Neural crest cell (in vitro differentiated cells): ENCODE measurements around the gene P2RX5. TPM values are rescaled to one million over a fixed set of nuclear protein-coding genes. Genes with fewer than 3 reads are reported as not detected.
A peak's percentile ranks its signal among the peaks of the same experiment; 100 is the strongest.

Source experiments
- DNase-seq: peaks from one replicate; pipeline ENCODE4 v3.0.0; 2021; ENCODE audit warnings: low read depth, mixed read lengths, low spot score
- H3K27ac Mint-ChIP-seq: one replicate; pipeline ENCODE4 v1.8.0; 2021; ENCODE audit warnings: mild to moderate bottlenecking, mixed read lengths; ENCODE audit not compliant: unreplicated experiment
- H3K27me3 Mint-ChIP-seq: 2 replicates; pipeline ENCODE4 v1.8.0; 2021; ENCODE audit warnings: low read depth, mild to moderate bottlenecking, mixed read lengths
- H3K36me3 Mint-ChIP-seq: 2 replicates; pipeline ENCODE4 v1.8.0; 2021; ENCODE audit warnings: low read depth, mild to moderate bottlenecking, mixed read lengths
- H3K4me1 Mint-ChIP-seq: 2 replicates; pipeline ENCODE4 v1.8.0; 2021; ENCODE audit warnings: mixed read lengths
- H3K4me3 Mint-ChIP-seq: one replicate; pipeline ENCODE4 v1.8.0; 2021; ENCODE audit warnings: mild to moderate bottlenecking, mixed read lengths
- H3K9me3 Mint-ChIP-seq: 2 replicates; pipeline ENCODE4 v1.8.0; 2021; ENCODE audit warnings: mixed read lengths
- CTCF ChIP-seq: fragments of 200-600 bp; sonication (generic); conservative IDR thresholded peaks from 2 replicates; pipeline ENCODE4 v1.5.0; 2021; ENCODE audit warnings: antibody characterized with exemption, mild to moderate bottlenecking
- long read RNA-seq: library from polyadenylated mRNA; unstranded; transcript quantifications from one replicate; pipeline ENCODE4 v2.0.0, GENCODE V29; 2020
- total RNA-seq: library from RNA; stranded (reverse); gene quantifications from 2 replicates; pipeline ENCODE4 v1.2.1, GENCODE V29; 2021

P2RX5 gene
- 0.61 and 1.6 TPM in 2 replicates for total RNA-seq
- long read RNA-seq = 0 reads

DNA sequence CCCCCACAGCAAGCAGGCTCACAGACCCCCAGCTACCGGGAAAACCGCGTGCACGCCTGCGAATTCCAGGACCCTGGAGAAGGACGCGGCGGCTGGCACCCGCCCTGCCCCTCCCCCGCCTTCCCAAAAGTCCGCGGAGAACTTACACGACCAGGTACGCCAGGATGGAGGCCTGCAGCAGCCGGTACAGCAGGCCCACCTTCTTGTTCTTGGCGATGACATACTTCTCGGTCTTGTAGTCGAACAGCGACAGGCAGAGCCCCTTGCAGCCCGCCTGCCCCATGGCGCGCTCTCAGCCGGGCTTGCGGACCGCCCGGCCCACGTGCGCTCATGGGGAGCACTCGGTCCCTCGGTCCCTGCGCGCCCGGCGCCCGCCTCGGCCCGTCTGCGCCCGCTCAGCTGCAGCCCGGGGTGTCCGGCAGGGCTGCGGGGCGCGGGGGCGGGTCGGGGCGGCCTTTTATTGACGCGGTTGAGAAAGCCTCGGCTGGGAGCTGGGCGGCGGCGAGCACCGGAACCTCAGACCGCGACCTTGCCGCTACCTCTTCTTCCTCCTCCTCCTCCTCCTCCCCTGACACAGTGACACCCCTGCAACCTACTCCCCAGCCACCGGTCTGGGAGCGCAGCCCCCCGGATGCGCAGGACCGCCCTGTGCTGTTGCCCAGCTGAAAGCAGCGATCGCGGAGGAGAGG is at the start of gene P2RX5:
Gene P2RX5 (minus strand): TSS at position 433 of the 689 bp plus-strand sequence. CDS start 150 bp downstream, at position 283.
- H3K27ac Mint-ChIP-seq = no peak within 1 kb of the TSS
- DNase-seq = no peak
- H3K9me3 Mint-ChIP-seq = no peaks in the 10 kb centered on the region
- no peaks in the 10 kb centered on the region for H3K36me3 Mint-ChIP-seq
- peak within 1 kb of the TSS; percentile 23 for H3K4me3 Mint-ChIP-seq
- TF ChIP-seq CTCF = no peak
- peaks cover 4% of the 10 kb centered on the region for H3K4me1 Mint-ChIP-seq
- H3K27me3 Mint-ChIP-seq = peaks cover 67% of the 10 kb centered on the region

DNA sequence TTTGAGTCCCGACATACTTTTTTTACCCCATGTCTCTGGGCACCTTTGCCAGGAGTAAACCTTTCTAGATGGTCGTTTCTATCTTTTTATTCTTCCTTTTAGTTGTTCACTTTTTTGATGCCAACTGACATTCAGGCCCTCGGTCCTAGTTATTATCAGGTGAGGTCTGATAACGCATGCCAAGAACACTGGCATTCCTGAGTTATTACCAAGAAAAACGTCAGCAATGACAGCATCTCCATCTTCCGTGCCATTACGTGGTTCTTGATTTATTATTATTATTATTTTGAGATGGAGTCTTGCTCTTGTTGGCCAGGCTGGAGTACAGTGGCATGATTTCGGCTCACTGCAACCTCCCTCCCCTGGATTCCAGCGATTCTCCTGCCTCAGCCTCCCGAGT is 49.1 kb upstream of the P2RX5 start:
- DNase-seq = no peak
- TF ChIP-seq CTCF = no peak
- Mint-ChIP-seq H3K36me3 (no peaks in the 10 kb centered on the region), H3K9me3 (no peaks in the 10 kb centered on the region), H3K27me3 (no peaks in the 10 kb centered on the region), H3K4me3 (no peak overlapping the region), H3K27ac (no peak overlapping the region), H3K4me1 (no peaks in the 10 kb centered on the region)

- no peaks in the 10 kb centered on the region for H3K27me3 Mint-ChIP-seq
- no peak overlapping the region for H3K4me3 Mint-ChIP-seq
These were observed 48.1 kb upstream of the P2RX5 start for GRCh38 chr17:3744014-3744413.

GRCh38 chr17:3740611-3741073 is 44.7 kb upstream of the P2RX5 start:
- H3K27me3 Mint-ChIP-seq = peaks cover 14% of the 10 kb centered on the region
- no peak overlapping the region for H3K4me3 Mint-ChIP-seq
- no peak overlapping the region for H3K27ac Mint-ChIP-seq

More at GRCh38 chr17:3744014-3744413, 48.1 kb upstream of the P2RX5 start:
- TF ChIP-seq CTCF = no peak
- no peaks in the 10 kb centered on the region for H3K36me3 Mint-ChIP-seq
- no peak overlapping the region for H3K27ac Mint-ChIP-seq
- no peaks in the 10 kb centered on the region for H3K4me1 Mint-ChIP-seq
- DNase-seq = no peak
- H3K9me3 Mint-ChIP-seq = no peaks in the 10 kb centered on the region

GRCh38 chr17:3739422-3740124 is 43.6 kb upstream of the P2RX5 start:
- H3K27ac Mint-ChIP-seq = no peak overlapping the region
- H3K9me3 Mint-ChIP-seq = no peaks in the 10 kb centered on the region
- no peaks in the 10 kb centered on the region for H3K36me3 Mint-ChIP-seq
- peaks cover 16% of the 10 kb centered on the region for H3K4me1 Mint-ChIP-seq
- no peak overlapping the region for H3K4me3 Mint-ChIP-seq
- DNase-seq = no peak
- peaks cover 14% of the 10 kb centered on the region for H3K27me3 Mint-ChIP-seq
- no peak for TF ChIP-seq CTCF

More at GRCh38 chr17:3740611-3741073, 44.7 kb upstream of the P2RX5 start:
- no peak for TF ChIP-seq CTCF
- H3K36me3 Mint-ChIP-seq = no peaks in the 10 kb centered on the region
- H3K4me1 Mint-ChIP-seq = peaks cover 16% of the 10 kb centered on the region
- H3K9me3 Mint-ChIP-seq = no peaks in the 10 kb centered on the region
- DNase-seq = no peak
